Progenitor cell of endocrine pancreas (in vitro differentiated cells): ENCODE measurements around the gene MON2. TPM values are rescaled to one million over a fixed set of nuclear protein-coding genes. Genes with fewer than 3 reads are reported as not detected.
A peak's percentile ranks its signal among the peaks of the same experiment; 100 is the strongest.

Experiments used
- DNase-seq: peaks from one replicate; pipeline ENCODE4 v3.0.0; 2021; ENCODE audit warnings: low spot score; ENCODE audit not compliant: unreplicated experiment
- H3K27ac Mint-ChIP-seq: 2 replicates; pipeline ENCODE4 v1.8.0; 2021; ENCODE audit warnings: mild to moderate bottlenecking, moderate library complexity, mixed read lengths
- H3K27me3 Mint-ChIP-seq: 2 replicates; pipeline ENCODE4 v1.8.0; 2021; ENCODE audit warnings: mixed read lengths
- H3K36me3 Mint-ChIP-seq: 2 replicates; pipeline ENCODE4 v1.8.0; 2022; ENCODE audit warnings: mixed read lengths; ENCODE audit not compliant: insufficient read depth
- H3K4me1 Mint-ChIP-seq: 2 replicates; pipeline ENCODE4 v1.8.0; 2021; ENCODE audit warnings: low read depth, mixed read lengths
- H3K4me3 Mint-ChIP-seq: 2 replicates; pipeline ENCODE4 v1.8.0; 2021; ENCODE audit warnings: low read depth, mild to moderate bottlenecking, moderate library complexity, mixed read lengths
- H3K9me3 Mint-ChIP-seq: 2 replicates; pipeline ENCODE4 v1.8.0; 2021; ENCODE audit warnings: low read depth, mixed read lengths
- CTCF ChIP-seq: fragments of 200-600 bp; sonication (generic); IDR thresholded peaks from one replicate; pipeline ENCODE4 v1.5.0; 2021; ENCODE audit warnings: antibody characterized with exemption, mild to moderate bottlenecking; ENCODE audit not compliant: unreplicated experiment
- total RNA-seq: library from RNA; stranded (reverse); gene quantifications from 2 replicates; pipeline ENCODE4 v1.2.1, GENCODE V29; 2021

MON2 gene
- total RNA-seq, 1 donor from 2014 or later: 53.1 TPM

- H3K36me3 Mint-ChIP-seq: no peaks in the 10 kb centered on the region
- peaks cover 27% of the 10 kb centered on the region for H3K4me1 Mint-ChIP-seq
- peak; percentile 72 for DNase-seq
- peak overlapping the region; percentile 89 for H3K4me3 Mint-ChIP-seq
- no peaks in the 10 kb centered on the region for H3K27me3 Mint-ChIP-seq
- no peaks in the 10 kb centered on the region for H3K9me3 Mint-ChIP-seq
- H3K27ac Mint-ChIP-seq: peak overlapping the region; percentile 100
- TF ChIP-seq CTCF: no peak
These were observed 135.8 kb downstream of the MON2 start for GRCh38 chr12:62602255-62603060.

- peak; percentile 58 for TF ChIP-seq CTCF
- no peaks in the 10 kb centered on the region for H3K36me3 Mint-ChIP-seq
- H3K27me3 Mint-ChIP-seq: no peaks in the 10 kb centered on the region
- H3K9me3 Mint-ChIP-seq: no peaks in the 10 kb centered on the region
- H3K4me1 Mint-ChIP-seq: peaks cover 27% of the 10 kb centered on the region
- peak overlapping the region; percentile 100 for H3K27ac Mint-ChIP-seq
- H3K4me3 Mint-ChIP-seq: peak overlapping the region; percentile 89
- DNase-seq: peak; percentile 73
These were observed 136.6 kb downstream of the MON2 start for GRCh38 chr12:62603061-62603810.

GRCh38 chr12:62603811-62604098 lies 137.1 kb downstream of the MON2 start:
- no peak for TF ChIP-seq CTCF
- peak overlapping the region; percentile 93 for H3K27ac Mint-ChIP-seq
- no peaks in the 10 kb centered on the region for H3K36me3 Mint-ChIP-seq
- peaks cover 27% of the 10 kb centered on the region for H3K4me1 Mint-ChIP-seq
- no peaks in the 10 kb centered on the region for H3K27me3 Mint-ChIP-seq
- H3K9me3 Mint-ChIP-seq: no peaks in the 10 kb centered on the region
- no peak for DNase-seq
- peak overlapping the region; percentile 89 for H3K4me3 Mint-ChIP-seq

- peaks cover 27% of the 10 kb centered on the region for H3K4me1 Mint-ChIP-seq
- no peaks in the 10 kb centered on the region for H3K9me3 Mint-ChIP-seq
- no peak for DNase-seq
- H3K27me3 Mint-ChIP-seq: no peaks in the 10 kb centered on the region
- H3K36me3 Mint-ChIP-seq: no peaks in the 10 kb centered on the region
- peak overlapping the region; percentile 93 for H3K27ac Mint-ChIP-seq
- TF ChIP-seq CTCF: no peak
- peak overlapping the region; percentile 89 for H3K4me3 Mint-ChIP-seq
These were observed 137.7 kb downstream of the MON2 start for GRCh38 chr12:62604373-62604772.

GRCh38 chr12:62604871-62605270 lies 138.2 kb downstream of the MON2 start:
- Mint-ChIP-seq H3K27me3 (no peaks in the 10 kb centered on the region), H3K27ac (no peak overlapping the region), H3K4me3 (peak overlapping the region; percentile 89), H3K9me3 (no peaks in the 10 kb centered on the region), H3K4me1 (peaks cover 27% of the 10 kb centered on the region), H3K36me3 (no peaks in the 10 kb centered on the region)
- DNase-seq: no peak
- TF ChIP-seq CTCF: no peak
